Ishikawa (cell line): Measurements from ENCODE around the gene METTL17.

Source experiments
- CREB1 ChIP-seq: IDR thresholded peaks from 2 replicates; pipeline ENCODE4 v1.6.1; 2012; ENCODE audit warnings: low read depth
- EGR1 ChIP-seq: IDR thresholded peaks from 2 replicates; pipeline ENCODE4 v1.6.1; 2012
- TAF1 ChIP-seq: IDR thresholded peaks from 2 replicates; pipeline ENCODE4 v1.6.1; 2012; ENCODE audit warnings: low read depth, mild to moderate bottlenecking
- TEAD4 ChIP-seq: IDR thresholded peaks from 2 replicates; pipeline ENCODE4 v1.6.1; 2012
- YY1 ChIP-seq: IDR thresholded peaks from 2 replicates; pipeline ENCODE4 v1.6.1; 2012; ENCODE audit warnings: low read depth
- ZBTB7A ChIP-seq: IDR thresholded peaks from 2 replicates; pipeline ENCODE4 v1.6.1; 2012; ENCODE audit warnings: low read depth

DNA sequence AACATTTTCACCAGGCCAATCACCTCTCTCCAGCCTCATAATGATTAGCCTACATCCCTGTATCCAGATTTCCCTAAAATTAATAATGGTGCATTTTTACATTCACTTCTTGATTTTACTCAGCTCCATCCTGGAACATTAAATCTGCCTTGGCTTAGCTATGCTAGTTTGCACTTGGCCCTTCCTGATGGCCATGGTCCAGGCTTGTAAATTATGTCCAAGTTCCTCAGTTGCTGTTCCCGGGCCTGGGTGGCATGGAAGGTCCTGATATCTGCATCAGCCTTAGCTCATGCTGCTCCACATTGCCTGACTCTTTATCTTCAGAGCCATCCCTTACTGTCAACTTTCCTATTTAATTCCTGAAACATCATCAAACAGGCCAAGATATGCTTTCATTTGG, 11.1 kb upstream of the METTL17 start:
- TF ChIP-seq TAF1 (no peak), EGR1 (no peak), ZBTB7A (no peak), YY1 (no peak), CREB1 (no peak), TEAD4 (no peak)
